Sigmoid colon (tissue), 7 donors: ENCODE data around the gene SPC24. TPM values are rescaled to one million over a fixed set of nuclear protein-coding genes. Genes with fewer than 3 reads are reported as not detected.

Experiments
- DNase-seq: peaks from one replicate; pipeline ENCODE4 v3.0.0-alpha.2; 2019
- H3K27ac ChIP-seq, 4 donors: fragments of 200-600 bp; sonication (generic); one replicate each; pipeline ENCODE4 v1.5.1; 2016 to 2019; ENCODE audit warnings: mild to moderate bottlenecking in 1 of 4
- H3K27me3 ChIP-seq, 3 donors: fragments of 200-600 bp; sonication (generic); one replicate each; pipeline ENCODE4 v1.5.1; 2019; ENCODE audit warnings: mild to moderate bottlenecking in 1 of 3
- H3K36me3 ChIP-seq, 4 donors: fragments of 200-600 bp; sonication (generic); one replicate each; pipeline ENCODE4 v1.5.1; 2016 to 2019
- H3K4me1 ChIP-seq, 4 donors: fragments of 200-600 bp; sonication (generic); one replicate each; pipeline ENCODE4 v1.5.1; 2017 to 2019
- H3K4me3 ChIP-seq, 4 donors: fragments of 200-600 bp; sonication (generic); one replicate each; pipeline ENCODE4 v1.5.1; 2017 to 2019; ENCODE audit warnings: mild to moderate bottlenecking in 2 of 4, moderate library complexity in 1 of 4
- H3K9me3 ChIP-seq, 4 donors: fragments of 200-600 bp in 3 of 4; sonication (generic) in 3 of 4; one replicate each; pipeline versions ENCODE4 v1.5.1 to v1.6.1; 2013 to 2019
- CTCF ChIP-seq, 4 experiments: fragments of 450-650 bp in 3 of 4; fragments of 200-600 bp in 1 of 4; IDR thresholded peaks; one replicate each; pipeline ENCODE4 v1.5.1; 2016 to 2019; ENCODE audit warnings: antibody characterized with exemption in 4 of 4, mild to moderate bottlenecking in 3 of 4, moderate library complexity in 2 of 4
- EP300 ChIP-seq, 4 donors: sonication (generic); formaldehyde crosslinking; IDR thresholded peaks; one replicate each; pipeline ENCODE4 v1.6.1; 2017; ENCODE audit warnings: antibody characterized with exemption in 4 of 4
- POLR2A ChIP-seq, 2 donors: fragments of 450-650 bp; IDR thresholded peaks; one replicate each; pipeline ENCODE4 v1.6.1; 2016; ENCODE audit warnings: antibody characterized with exemption in 2 of 2, mild to moderate bottlenecking in 2 of 2, moderate library complexity in 2 of 2
- POLR2AphosphoS5 ChIP-seq, 4 donors: sonication (generic); formaldehyde crosslinking; IDR thresholded peaks; one replicate each; pipeline ENCODE4 v1.6.1; 2017; ENCODE audit warnings: antibody characterized with exemption in 4 of 4
- WGBS, 2 donors: extraction: QIAGEN DNeasy Blood & Tissue Kit; methylation state at CpG; one replicate each; pipeline ENCODE4 v1.1.7; 2013; 5-methylcytosine and 5-hydroxymethylcytosine counted together
- intact Hi-C: fragments of 100-400 bp; cut with DNase I; formaldehyde crosslinking; loops from one replicate; pipeline ENCODE4 v1.15.1; 2023
- polyA plus RNA-seq, 3 donors: library from polyadenylated mRNA; stranded (reverse); fragments of 200-250 nt; gene quantifications; one replicate each; pipeline ENCODE4 v1.2.3, GENCODE V29; 2013
- total RNA-seq, 4 donors: library from RNA; depleted of rRNA; stranded (reverse); fragments of >200 nt; gene quantifications; one replicate each; pipeline ENCODE4 v1.1.0, GENCODE V29; 2016
- donor health status: healthy with polysubstance abuse.
- donor health status: Bipolar disorder and iron deficiency.
- donor health status: healthy.

Gene SPC24
- total and polyA plus RNA-seq, 7 donors = 0.99 to 13.0 (median 2.1) TPM

GRCh38 chr19:11176466-11177193, 21.0 kb upstream of the SPC24 start:
- H3K27ac ChIP-seq = peak overlapping the region; percentile 24 to 98 (median 93)
- DNase-seq = no peak
- H3K4me3 ChIP-seq = no peak overlapping the region
- intact Hi-C loops = no loop called here
- H3K27me3 ChIP-seq = no peaks in the 10 kb centered on the region
- H3K36me3 ChIP-seq = peaks cover 55 to 81% (median 70%) of the 10 kb centered on the region in 4 donors
- 92 to 94% methylated on average over 18 of the region's 18 CpGs for WGBS, 2 donors
- H3K4me1 ChIP-seq = peaks cover 0 to 52% (median 47%) of the 10 kb centered on the region in 4 donors
- TF ChIP-seq POLR2AphosphoS5 (IDR thresholded peaks at IDR 0.05) (no peak), EP300 (IDR thresholded peaks at IDR 0.05) (no peak), CTCF (IDR thresholded peaks at IDR 0.05) (no peak), POLR2A (IDR thresholded peaks at IDR 0.05) (no peak)
- no peaks in the 10 kb centered on the region for H3K9me3 ChIP-seq

GRCh38 chr19:11175920-11176319, 20.3 kb upstream of the SPC24 start:
- TF ChIP-seq POLR2A (IDR thresholded peaks at IDR 0.05) (no peak), POLR2AphosphoS5 (IDR thresholded peaks at IDR 0.05) (no peak), EP300 (IDR thresholded peaks at IDR 0.05) (no peak), CTCF (IDR thresholded peaks at IDR 0.05) (no peak)
- Histone ChIP-seq H3K27ac (peak overlapping the region; percentile 40 to 66 (median 50)), H3K4me3 (no peak overlapping the region), H3K36me3 (peaks cover 55 to 88% (median 72%) of the 10 kb centered on the region in 4 donors), H3K27me3 (no peaks in the 10 kb centered on the region), H3K9me3 (no peaks in the 10 kb centered on the region), H3K4me1 (peaks cover 0 to 52% (median 48%) of the 10 kb centered on the region in 4 donors)
- intact Hi-C loops = no loop called here
- DNase-seq = no peak
- WGBS, 2 donors = 90 to 93% methylated on average over 7 of the region's 7 CpGs

- no peak for TF ChIP-seq CTCF (IDR thresholded peaks at IDR 0.05)
- DNase-seq = no peak
- Histone ChIP-seq H3K27ac (peak overlapping the region in 3 of 4 donors; percentile 92 to 95 (median 93)), H3K4me1 (peaks cover 0 to 52% (median 48%) of the 10 kb centered on the region in 4 donors), H3K4me3 (no peak overlapping the region), H3K9me3 (no peaks in the 10 kb centered on the region), H3K27me3 (no peaks in the 10 kb centered on the region), H3K36me3 (peaks cover 64 to 99% (median 87%) of the 10 kb centered on the region in 4 donors)
- intact Hi-C loops = no loop called here
- WGBS, 2 donors = 97% methylated on average over 27 of the region's 27 CpGs
Measured at GRCh38 chr19:11174336-11174735, 18.8 kb upstream of the SPC24 start.

- H3K27me3 ChIP-seq = no peaks in the 10 kb centered on the region
- intact Hi-C loops = no loop called here
- 81 to 83% methylated on average over 8 of the region's 8 CpGs for WGBS, 2 donors
- H3K27ac ChIP-seq = peak overlapping the region; percentile 1 to 95 (median 92)
- DNase-seq = no peak
- no peak overlapping the region for H3K4me3 ChIP-seq
- H3K4me1 ChIP-seq = peaks cover 0 to 53% (median 48%) of the 10 kb centered on the region in 4 donors
- no peak for TF ChIP-seq POLR2A (IDR thresholded peaks at IDR 0.05)
- TF ChIP-seq POLR2AphosphoS5 (IDR thresholded peaks at IDR 0.05) = peak in 1 of 4 donors; percentile 6
- peaks cover 69 to 99% (median 92%) of the 10 kb centered on the region in 4 donors for H3K36me3 ChIP-seq
- H3K9me3 ChIP-seq = no peaks in the 10 kb centered on the region
Measured at GRCh38 chr19:11173516-11174155, 18.1 kb upstream of the SPC24 start.

DNA sequence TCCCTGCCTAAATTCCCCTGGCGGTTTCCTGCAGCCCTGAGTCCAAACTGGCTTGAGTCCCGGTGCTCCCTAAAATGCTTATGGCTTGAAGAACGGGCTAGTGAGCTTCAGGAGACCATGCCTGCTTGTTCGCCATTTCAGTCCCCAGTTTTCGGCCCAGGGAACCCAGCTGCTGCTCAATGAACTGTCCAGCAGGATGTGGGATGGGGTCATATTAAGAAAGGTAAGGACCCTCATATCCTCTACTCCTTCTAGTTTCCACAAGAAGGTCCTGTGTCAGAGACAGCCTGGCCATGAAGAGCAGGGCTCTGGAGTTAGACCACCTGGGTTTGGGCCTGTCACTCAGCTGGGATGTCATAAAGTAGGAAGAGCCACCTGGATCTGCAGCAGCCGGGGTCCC, 17.0 kb upstream of the SPC24 start:
- peaks cover 0 to 53% (median 46%) of the 10 kb centered on the region in 4 donors for H3K4me1 ChIP-seq
- WGBS, 2 donors = 91 to 92% methylated on average over 6 of the region's 6 CpGs
- H3K4me3 ChIP-seq = no peak overlapping the region
- H3K9me3 ChIP-seq = no peaks in the 10 kb centered on the region
- TF ChIP-seq CTCF (IDR thresholded peaks at IDR 0.05) = no peak
- TF ChIP-seq POLR2A (IDR thresholded peaks at IDR 0.05) = no peak
- no peak for TF ChIP-seq EP300 (IDR thresholded peaks at IDR 0.05)
- no peak for TF ChIP-seq POLR2AphosphoS5 (IDR thresholded peaks at IDR 0.05)
- intact Hi-C loops = no loop called here
- H3K27me3 ChIP-seq = no peaks in the 10 kb centered on the region
- peak overlapping the region; percentile 87 to 95 (median 92) for H3K27ac ChIP-seq
- DNase-seq = no peak
- H3K36me3 ChIP-seq = peaks cover 65 to 99% (median 92%) of the 10 kb centered on the region in 4 donors
